Body of pancreas (tissue), 4 donors: ENCODE measurements around the gene BAIAP3.

Experiments used
- CTCF ChIP-seq, 7 experiments: fragments of 450-650 bp in 4 of 7; fragments of 200-600 bp in 3 of 7; sonication (generic) in 3 of 7; IDR thresholded peaks; one replicate each; pipeline ENCODE4 v1.5.1; 2016 to 2019; ENCODE audit warnings: antibody characterized with exemption in 7 of 7
- POLR2A ChIP-seq, 3 donors: fragments of 450-650 bp; IDR thresholded peaks; one replicate each; pipeline ENCODE4 v1.6.1; 2016; ENCODE audit warnings: antibody characterized with exemption in 3 of 3, mild to moderate bottlenecking in 2 of 3

- TF ChIP-seq POLR2A (IDR thresholded peaks at IDR 0.05): no peak
- no peak for TF ChIP-seq CTCF (IDR thresholded peaks at IDR 0.05)
These were observed 31.9 kb upstream of the BAIAP3 start for GRCh38 chr16:1301562-1301961.
